ENCODE measurements around the gene SOX18.
"Not testable (repeated sequence)": the region's sequence is repeated elsewhere in the genome, so short reads cannot be mapped to it uniquely, and the experiment has no call there.

Gene SOX18

GRCh38 chr20:64049060-64049877 lies at the start of gene SOX18:
Gene SOX18 (minus strand): TSS chr20:64049639. CDS start chr20:64049516, 123 bp downstream.
- no peak for DNase-seq

- no peak for DNase-seq
Observed at GRCh38 chr20:64098471-64099013, 49.1 kb upstream of the SOX18 start.

- no peak for DNase-seq
Observed at GRCh38 chr20:64096535-64096934, 47.1 kb upstream of the SOX18 start.

GRCh38 chr20:64095927-64096326 lies 46.5 kb upstream of the SOX18 start:
- DNase-seq: no peak

- DNase-seq: no peak
Observed at GRCh38 chr20:64095455-64095854, 46.0 kb upstream of the SOX18 start.

GRCh38 chr20:64093013-64093503 lies 43.6 kb upstream of the SOX18 start:
- no peak for DNase-seq

- DNase-seq: no peak
Observed at GRCh38 chr20:64092258-64093012, 43.0 kb upstream of the SOX18 start.

- no peak for DNase-seq
Observed at GRCh38 chr20:64091770-64092169, 42.3 kb upstream of the SOX18 start.

GRCh38 chr20:64091340-64091739 lies 41.9 kb upstream of the SOX18 start:
- no peak for DNase-seq

GRCh38 chr20:64090165-64090564 lies 40.7 kb upstream of the SOX18 start:
- DNase-seq: no peak

- not testable (repeated sequence) for DNase-seq
Observed at GRCh38 chr20:64088586-64088985, 39.1 kb upstream of the SOX18 start.

GRCh38 chr20:64087226-64087825 lies 37.9 kb upstream of the SOX18 start:
- not testable (repeated sequence) for DNase-seq

GRCh38 chr20:64086801-64087200 lies 37.4 kb upstream of the SOX18 start:
- DNase-seq: no peak

- DNase-seq: no peak
Observed at GRCh38 chr20:64084685-64085152, 35.3 kb upstream of the SOX18 start.

- DNase-seq: no peak
Observed at GRCh38 chr20:64083804-64084684, 34.6 kb upstream of the SOX18 start, which contains the start of gene LKAAEAR1. Gene LKAAEAR1 (minus strand): TSS chr20:64084398. CDS start chr20:64084219, 179 bp downstream.

GRCh38 chr20:64083378-64083803 lies 34.0 kb upstream of the SOX18 start:
- DNase-seq: peak; percentile 38

GRCh38 chr20:64082820-64083377 lies 33.5 kb upstream of the SOX18 start:
- no peak for DNase-seq

- no peak for DNase-seq
Observed at GRCh38 chr20:64082126-64082731, 32.8 kb upstream of the SOX18 start.

GRCh38 chr20:64081624-64081964 lies 32.2 kb upstream of the SOX18 start:
- DNase-seq: no peak

- DNase-seq: no peak
Observed at GRCh38 chr20:64080813-64081623, 31.6 kb upstream of the SOX18 start.

All from T1000 (cell line).